GM12875 (cell line): Measurements from ENCODE around the gene ZNF384.
"Not testable (repeated sequence)": the region's sequence is repeated elsewhere in the genome, so short reads cannot be mapped to it uniquely, and the experiment has no call there.

ENCODE experiments used
- H3K4me3 ChIP-seq: one replicate; pipeline ENCODE4 v1.5.1; 2011; ENCODE audit warnings: low read depth, low read length, control low read depth
- TF ChIP-seq, protein P1 (sequence below): IDR thresholded peaks from 2 replicates; pipeline ENCODE4 v1.5.1; 2011; ENCODE audit warnings: low read depth, mild to moderate bottlenecking, control low read depth, inconsistent platforms, low read length, moderate library complexity, borderline replicate concordance; ENCODE audit not compliant: insufficient read depth

Gene ZNF384

DNA sequence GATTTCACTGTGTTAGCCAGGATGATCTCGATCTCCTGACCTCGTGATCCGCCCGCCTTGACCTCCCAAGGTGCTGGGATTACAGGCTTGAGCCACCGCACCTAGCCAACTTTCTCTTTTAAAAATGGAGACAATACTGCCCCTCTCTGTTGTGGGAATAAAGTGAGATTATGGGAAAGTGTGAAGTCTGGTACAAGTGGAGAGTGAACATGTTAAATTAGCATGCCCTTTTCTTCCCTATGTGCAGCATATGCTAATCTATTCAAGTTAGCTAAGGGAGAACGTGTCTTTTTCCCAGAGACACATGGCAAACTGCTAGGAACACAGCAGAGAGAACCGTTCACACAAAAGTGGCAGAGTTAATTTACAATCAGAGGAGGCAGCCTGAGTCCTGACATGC lies 36.2 kb upstream of the ZNF384 start:
- H3K4me3 ChIP-seq = no peak overlapping the region
- TF ChIP-seq, protein P1, sequence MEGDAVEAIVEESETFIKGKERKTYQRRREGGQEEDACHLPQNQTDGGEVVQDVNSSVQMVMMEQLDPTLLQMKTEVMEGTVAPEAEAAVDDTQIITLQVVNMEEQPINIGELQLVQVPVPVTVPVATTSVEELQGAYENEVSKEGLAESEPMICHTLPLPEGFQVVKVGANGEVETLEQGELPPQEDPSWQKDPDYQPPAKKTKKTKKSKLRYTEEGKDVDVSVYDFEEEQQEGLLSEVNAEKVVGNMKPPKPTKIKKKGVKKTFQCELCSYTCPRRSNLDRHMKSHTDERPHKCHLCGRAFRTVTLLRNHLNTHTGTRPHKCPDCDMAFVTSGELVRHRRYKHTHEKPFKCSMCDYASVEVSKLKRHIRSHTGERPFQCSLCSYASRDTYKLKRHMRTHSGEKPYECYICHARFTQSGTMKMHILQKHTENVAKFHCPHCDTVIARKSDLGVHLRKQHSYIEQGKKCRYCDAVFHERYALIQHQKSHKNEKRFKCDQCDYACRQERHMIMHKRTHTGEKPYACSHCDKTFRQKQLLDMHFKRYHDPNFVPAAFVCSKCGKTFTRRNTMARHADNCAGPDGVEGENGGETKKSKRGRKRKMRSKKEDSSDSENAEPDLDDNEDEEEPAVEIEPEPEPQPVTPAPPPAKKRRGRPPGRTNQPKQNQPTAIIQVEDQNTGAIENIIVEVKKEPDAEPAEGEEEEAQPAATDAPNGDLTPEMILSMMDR = no peak

DNA sequence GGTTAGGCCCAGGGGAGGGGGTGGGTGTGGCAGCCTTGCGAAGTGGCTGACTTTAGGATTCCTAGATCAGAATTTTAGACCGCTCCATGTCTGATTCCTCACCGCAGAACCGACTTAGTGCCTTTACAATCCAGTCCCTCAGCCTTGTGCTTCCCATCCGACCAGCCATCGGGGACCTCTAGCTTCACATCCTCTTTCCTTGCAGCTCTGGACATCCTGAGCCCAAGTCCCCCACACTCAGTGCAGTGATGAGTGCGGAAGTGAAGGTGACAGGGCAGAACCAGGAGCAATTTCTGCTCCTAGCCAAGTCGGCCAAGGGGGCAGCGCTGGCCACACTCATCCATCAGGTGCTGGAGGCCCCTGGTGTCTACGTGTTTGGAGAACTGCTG lies 35.2 kb upstream of the ZNF384 start:
- H3K4me3 ChIP-seq = peak overlapping the region; percentile 75
- TF ChIP-seq, protein P1 = no peak

DNA sequence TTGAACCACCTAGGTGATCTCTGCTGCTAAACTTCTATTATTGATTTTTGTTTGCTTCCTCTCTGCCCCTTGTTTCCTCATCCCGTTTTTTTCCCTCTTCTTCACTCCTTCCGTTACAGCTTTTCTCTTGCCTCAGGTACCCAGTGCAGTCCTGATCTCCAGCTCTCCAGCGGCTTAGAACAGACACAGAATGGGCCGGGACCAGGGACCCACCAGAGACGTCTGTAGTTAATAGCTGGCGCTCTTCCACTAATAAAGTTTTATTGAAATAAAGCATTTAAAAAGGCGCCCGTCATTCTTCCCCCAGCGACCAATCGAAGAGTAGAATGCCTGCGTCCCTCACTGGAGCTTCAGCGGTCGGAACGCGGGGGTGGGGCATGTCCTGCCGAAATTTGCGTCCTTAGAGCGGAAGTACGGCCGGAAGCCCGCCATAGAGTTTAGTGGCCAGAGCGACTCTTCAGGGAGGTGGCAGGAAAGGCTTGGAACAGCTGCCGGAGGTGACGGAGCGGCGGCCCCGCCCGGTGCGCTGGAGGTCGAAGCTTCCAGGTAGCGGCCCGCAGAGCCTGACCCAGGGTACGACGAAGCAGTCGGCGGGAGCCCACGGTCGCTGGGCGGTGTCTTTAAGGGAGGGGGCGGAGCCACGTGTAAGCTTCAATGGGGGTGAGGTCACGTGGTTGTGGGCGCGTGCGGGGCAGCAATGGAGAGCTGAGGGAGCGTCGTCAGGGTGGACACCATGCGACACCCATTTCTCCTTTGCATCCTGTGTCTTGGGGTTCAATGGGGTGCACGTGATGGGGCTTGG lies 34.6 kb upstream of the ZNF384 start, which contains the start of gene COPS7A:
COPS7A (plus strand) TSS at position 440 of the 802 bp plus-strand sequence. CDS start 611 bp downstream, outside the sequence.
- H3K4me3 ChIP-seq = peak within 1 kb of the TSS; percentile 75
- TF ChIP-seq, protein P1 = no peak

DNA sequence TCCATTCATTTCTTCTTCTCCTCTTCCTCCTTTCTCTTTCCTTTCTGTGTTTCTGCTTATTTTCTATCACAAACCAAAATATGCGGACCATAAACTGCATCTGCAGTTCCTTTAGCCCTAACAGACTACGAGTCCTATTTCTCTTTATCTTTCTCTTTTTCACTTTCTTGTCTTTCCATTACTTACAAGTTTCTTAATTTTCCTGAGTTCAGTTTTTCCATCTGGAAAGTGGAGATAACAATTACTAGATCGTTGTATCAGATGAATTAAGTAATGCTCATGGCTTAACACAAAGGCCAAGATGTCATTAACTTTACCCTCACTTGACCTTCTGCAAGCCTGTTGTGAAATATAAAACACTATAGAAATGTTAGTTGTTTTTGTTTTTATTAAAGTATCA lies 33.7 kb upstream of the ZNF384 start:
- no peak overlapping the region for H3K4me3 ChIP-seq

DNA sequence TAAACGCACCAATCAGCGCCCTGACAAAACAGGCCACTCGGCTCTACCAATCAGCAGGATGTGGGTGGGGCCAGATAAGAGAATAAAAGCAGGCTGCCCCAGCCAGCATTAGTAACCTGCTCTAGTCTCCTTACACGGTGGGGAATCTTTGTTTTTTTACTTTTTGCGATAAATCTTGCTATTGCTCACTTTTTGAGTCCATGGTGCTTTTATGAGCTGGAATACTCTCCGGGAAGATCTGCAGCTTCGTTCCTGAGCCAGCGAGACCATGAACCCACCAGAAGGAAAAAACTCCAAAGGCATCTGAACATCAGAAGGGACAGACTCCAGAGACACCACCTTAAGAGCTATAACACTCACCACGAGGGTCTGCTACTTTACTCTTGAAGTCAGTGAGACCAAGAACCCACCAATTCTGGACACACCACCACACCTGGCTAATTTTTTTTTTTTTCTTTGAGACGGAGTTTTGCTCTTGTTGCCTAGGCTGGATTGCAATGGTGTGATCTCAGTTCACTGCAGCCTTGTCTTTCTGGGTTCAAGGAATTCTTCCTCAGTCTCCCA lies 27.8 kb upstream of the ZNF384 start:
- TF ChIP-seq, protein P1 = no peak
- no peak overlapping the region for H3K4me3 ChIP-seq

More for the DNA sequence above, 33.7 kb upstream of the ZNF384 start:
- TF ChIP-seq, protein P1 = no peak

DNA sequence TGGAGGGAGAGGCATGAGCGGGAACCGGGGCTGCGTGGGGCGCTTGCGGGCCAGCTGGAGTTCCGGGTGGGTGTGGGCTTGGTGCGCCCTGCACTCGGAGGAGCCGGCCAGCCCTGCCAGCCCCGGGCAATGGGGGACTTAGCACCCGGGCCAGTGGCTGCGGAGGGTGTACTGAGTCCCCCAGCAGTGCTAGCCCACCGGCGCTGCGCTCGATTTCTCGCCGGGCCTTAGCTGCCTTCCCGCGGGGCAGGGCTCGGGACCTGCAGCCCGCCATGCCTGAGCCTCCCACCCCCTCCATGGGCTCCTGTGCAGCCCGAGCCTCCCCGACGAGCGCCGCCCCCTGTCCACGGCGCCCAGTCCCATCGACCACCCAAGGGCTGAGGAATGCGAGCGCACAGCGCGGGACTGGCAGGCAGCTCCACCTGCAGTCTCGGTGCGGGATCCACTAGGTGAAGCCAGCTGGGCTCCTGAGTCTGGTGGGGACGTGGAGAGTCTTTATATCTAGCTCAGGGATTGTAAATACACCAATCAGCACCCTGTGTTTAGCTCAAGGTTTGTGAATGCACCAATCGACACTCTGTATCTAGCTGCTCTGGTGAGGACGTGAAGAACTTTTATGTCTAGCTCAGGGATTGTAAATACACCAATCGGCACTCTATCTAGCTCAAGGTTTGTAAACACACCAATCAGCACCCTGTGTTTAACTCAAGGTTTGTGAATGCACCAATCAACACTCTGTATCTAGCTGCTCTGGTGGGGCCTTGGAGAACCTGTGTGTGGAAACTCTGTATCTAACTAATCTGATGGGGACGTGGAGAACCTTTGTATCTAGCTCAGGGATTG lies 27.1 kb upstream of the ZNF384 start:
- not testable (repeated sequence) for H3K4me3 ChIP-seq

DNA sequence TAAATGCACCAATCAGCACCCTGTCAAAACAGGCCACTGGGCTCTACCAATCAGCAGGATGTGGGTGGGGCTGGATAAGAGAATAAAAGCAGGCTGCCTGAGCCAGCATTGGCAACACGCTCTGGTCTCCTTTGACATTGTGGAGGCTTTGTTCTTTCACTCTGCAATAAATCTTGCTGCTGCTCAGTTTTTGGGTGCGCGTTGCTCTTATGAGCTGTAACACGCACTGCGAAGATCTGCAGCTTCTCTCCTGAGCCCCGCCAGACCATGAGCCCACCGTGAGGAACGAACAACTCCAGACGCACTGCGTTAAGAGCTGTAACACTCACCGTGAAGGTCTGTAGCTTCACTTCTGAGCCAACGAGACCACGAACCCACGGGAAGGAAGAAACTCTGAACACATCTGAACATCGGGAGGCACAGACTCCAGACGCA lies 19.8 kb upstream of the ZNF384 start:
- no peak overlapping the region for H3K4me3 ChIP-seq
- TF ChIP-seq, protein P1 = no peak

DNA sequence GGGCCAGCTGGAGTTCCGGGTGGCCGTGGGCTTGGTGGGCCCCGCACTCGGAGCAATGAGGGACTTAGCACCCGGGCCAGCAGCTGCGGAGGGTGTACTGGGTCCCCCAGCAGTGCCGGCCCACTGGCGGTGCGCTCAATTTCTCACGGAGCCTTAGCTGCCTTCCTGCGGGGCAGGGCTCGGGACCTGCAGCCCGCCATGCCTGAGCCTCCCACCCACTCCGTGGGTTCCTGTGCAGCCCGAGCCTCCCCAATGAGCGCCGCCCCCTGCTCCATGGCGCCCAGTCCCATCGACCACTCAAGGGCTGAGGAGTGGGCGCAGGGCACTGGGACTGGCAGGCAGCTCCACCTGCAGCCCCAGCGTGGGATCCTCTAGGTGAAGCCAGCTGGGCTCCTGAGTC lies 19.2 kb upstream of the ZNF384 start:
- not testable (repeated sequence) for H3K4me3 ChIP-seq
